K562 (cell line): ENCODE measurements around the gene TAL1. TPM values are rescaled to one million over a fixed set of nuclear protein-coding genes. Genes with fewer than 3 reads are reported as not detected.
A peak's percentile ranks its signal among the peaks of the same experiment; 100 is the strongest.

Source experiments
- ARHGAP35 ChIP-seq: fragments of 450-650 bp; IDR thresholded peaks from 2 replicates; pipeline ENCODE4 v1.6.1; 2018; ENCODE audit not compliant: partially characterized antibody
- CBFA2T2 ChIP-seq: fragments of 450-650 bp; conservative IDR thresholded peaks from 2 replicates; pipeline ENCODE4 v1.6.1; 2017; ENCODE audit warnings: mild to moderate bottlenecking
- DDX20 ChIP-seq: fragments of 450-650 bp; IDR thresholded peaks from 2 replicates; pipeline ENCODE4 v1.6.1; 2016; ENCODE audit warnings: missing genetic modification characterization, low read depth, mild to moderate bottlenecking, missing compliant biosample characterization, moderate library complexity
- EHMT2 ChIP-seq: fragments of 450-650 bp; IDR thresholded peaks from 2 replicates; pipeline ENCODE4 v1.6.1; 2018; ENCODE audit warnings: antibody characterized with exemption
- ELK3 ChIP-seq: fragments of 450-650 bp; formaldehyde crosslinking; IDR thresholded peaks from 2 replicates; pipeline ENCODE4 v1.4.0; 2020; ENCODE audit warnings: mild to moderate bottlenecking
- EWSR1 ChIP-seq: fragments of 450-650 bp; IDR thresholded peaks from 2 replicates; pipeline ENCODE4 v1.6.1; 2018; ENCODE audit warnings: borderline replicate concordance, mild to moderate bottlenecking, low read depth, moderate library complexity; ENCODE audit not compliant: partially characterized antibody
- HOMEZ ChIP-seq: fragments of 250-450 bp; sonication (Bioruptor Pico); IDR thresholded peaks from 2 replicates; pipeline ENCODE4 v1.4.0; 2020; ENCODE audit warnings: mild to moderate bottlenecking, moderate library complexity
- LEF1 ChIP-seq: fragments of 450-650 bp; IDR thresholded peaks from 2 replicates; pipeline ENCODE4 v1.6.1; 2016; ENCODE audit warnings: mild to moderate bottlenecking
- NFIX ChIP-seq: fragments of 250-450 bp; sonication (Bioruptor Pico); IDR thresholded peaks from 2 replicates; pipeline ENCODE4 v1.4.0; 2020; ENCODE audit warnings: low read depth, mild to moderate bottlenecking, moderate library complexity
- POLR2B ChIP-seq: fragments of 450-650 bp; IDR thresholded peaks from 2 replicates; pipeline ENCODE4 v1.6.1; 2018; ENCODE audit warnings: low read depth; ENCODE audit not compliant: partially characterized antibody
- PREB ChIP-seq: sonication (generic); formaldehyde crosslinking; IDR thresholded peaks from 2 replicates; pipeline ENCODE4 v1.8.1; 2023; ENCODE audit warnings: mild to moderate bottlenecking, missing genetic modification reagents
- PRPF4 ChIP-seq: fragments of 200-400 bp; formaldehyde crosslinking; IDR thresholded peaks from one replicate; pipeline ENCODE4 v1.6.1; 2017; ENCODE audit warnings: low read length, low read depth, mild to moderate bottlenecking; ENCODE audit not compliant: insufficient read depth, poor library complexity, severe bottlenecking
- PYGO2 ChIP-seq: fragments of 450-650 bp; IDR thresholded peaks from 2 replicates; pipeline ENCODE4 v1.6.1; 2016; ENCODE audit warnings: mild to moderate bottlenecking, missing genetic modification characterization, moderate library complexity, missing compliant biosample characterization
- RNF2 ChIP-seq: sonication (generic); IDR thresholded peaks from 2 replicates; pipeline ENCODE4 v1.6.1; 2016
- SOX6 ChIP-seq: fragments of 450-650 bp; IDR thresholded peaks from 2 replicates; pipeline ENCODE4 v1.6.1; 2014; ENCODE audit warnings: mild to moderate bottlenecking
- STAT5B ChIP-seq: fragments of 250-450 bp; sonication (Bioruptor Pico); IDR thresholded peaks from 2 replicates; pipeline ENCODE4 v1.8.0; 2021; ENCODE audit warnings: mild to moderate bottlenecking, inconsistent platforms
- TEAD4 ChIP-seq, 2 experiments: sonication (generic) in 1 of 2; formaldehyde crosslinking in 1 of 2; IDR thresholded peaks; 2 replicates each; pipeline versions ENCODE4 v1.6.1 to v1.8.0; 2012 to 2022; ENCODE audit warnings: borderline replicate concordance in 1 of 2, inconsistent platforms in 1 of 2, low read length in 1 of 2, mild to moderate bottlenecking in 1 of 2, missing genetic modification reagents in 1 of 2
- U2AF1 ChIP-seq: fragments of 200-400 bp; formaldehyde crosslinking; optimal IDR thresholded peaks from 2 replicates; pipeline ENCODE3; 2017; ENCODE audit warnings: mild to moderate bottlenecking, low read depth, low read length, moderate library complexity
- YY1 ChIP-seq, 3 experiments: IDR thresholded peaks; 2 replicates each; pipeline ENCODE4 v1.6.1; 2011; ENCODE audit warnings: low read length in 2 of 3, mild to moderate bottlenecking in 2 of 3, moderate library complexity in 2 of 3, borderline replicate concordance in 1 of 3, control low read depth in 1 of 3, low read depth in 1 of 3; ENCODE audit not compliant: insufficient read depth in 3 of 3, insufficient replicate concordance in 2 of 3, control insufficient read depth in 1 of 3, insufficient read length in 1 of 3; ENCODE audit errors: extremely low read depth in 1 of 3
- ZFPM2 ChIP-seq: fragments of 250-450 bp; sonication (Bioruptor Pico); IDR thresholded peaks from 2 replicates; pipeline ENCODE4 v1.5.1; 2022; ENCODE audit warnings: mild to moderate bottlenecking
- ZNF217 ChIP-seq: sonication (generic); formaldehyde crosslinking; IDR thresholded peaks from 2 replicates; pipeline ENCODE4 v1.8.0; 2022; ENCODE audit warnings: mild to moderate bottlenecking, missing genetic modification reagents
- ZNF224 ChIP-seq: sonication (generic); formaldehyde crosslinking; IDR thresholded peaks from 2 replicates; pipeline ENCODE4 v1.8.0; 2022; ENCODE audit warnings: mild to moderate bottlenecking, missing genetic modification reagents
- ZNF263 ChIP-seq: sonication (generic); formaldehyde crosslinking; IDR thresholded peaks from 2 replicates; pipeline ENCODE4 v1.8.0; 2022; ENCODE audit warnings: mild to moderate bottlenecking, missing genetic modification reagents, borderline replicate concordance
- ZNF347 ChIP-seq: fragments of 450-650 bp; formaldehyde crosslinking; IDR thresholded peaks from 2 replicates; pipeline ENCODE4 v1.4.0; 2020; ENCODE audit warnings: low read depth, mild to moderate bottlenecking, moderate library complexity
- ZNF431 ChIP-seq: sonication (generic); formaldehyde crosslinking; IDR thresholded peaks from 2 replicates; pipeline ENCODE4 v1.8.0; 2022; ENCODE audit warnings: mild to moderate bottlenecking, missing genetic modification reagents
- polyA plus RNA-seq, 8 experiments: library from polyadenylated mRNA; depleted of rRNA in 4 of 8; stranded (reverse) in 5 of 8; unstranded in 3 of 8; fragments of >200 nt; fragmentation: Nextera tagmentation in 2 of 8; fragmentation: Illumina TruSeq in 1 of 8; extraction: Ambion mirVana in 2 of 8; extraction: Trizol in 1 of 8; gene quantifications; 2 replicates each; pipeline versions ENCODE4 v1.2.1 to v1.2.3, GENCODE V29; 2011 to 2014; ENCODE audit warnings: inconsistent platforms in 1 of 8, missing spikeins in 1 of 8
- total RNA-seq, 7 experiments: library from RNA; depleted of rRNA in 6 of 7; stranded (reverse); fragments of >200 nt in 6 of 7; fragmentation: Illumina TruSeq in 2 of 7; extraction: Trizol in 2 of 7; gene quantifications; 2 replicates each; pipeline versions ENCODE4 v1.2.1 to v1.2.3, GENCODE V29; 2011 to 2021; ENCODE audit warnings: low replicate concordance in 1 of 7

TAL1 gene
- total and polyA plus RNA-seq, 9 of the 15 experiments (the other 6 are each of a cell fraction or from before 2014, with no cell fraction given) = 18.5 to 106 (median 59.7) TPM

GRCh38 chr1:47181095-47181954, 50.7 kb downstream of the TAL1 start (continued):
- TF ChIP-seq TEAD4 (IDR thresholded peaks at IDR 0.05; ENCODE audit: low read length) (peak; percentile 100), TEAD4 (CRISPR knock-in tag; IDR thresholded peaks at IDR 0.05; ENCODE audit: borderline replicate concordance) (no peak), PRPF4 (no peak), ARHGAP35 (no peak), ZNF431 (no peak), YY1 (IDR thresholded peaks at IDR 0.05; ENCODE audit: borderline replicate concordance in 1 of 3, control insufficient read depth in 1 of 3, extremely low read depth in 1 of 3, insufficient read depth in 3 of 3, insufficient read length in 1 of 3, insufficient replicate concordance in 2 of 3, low read depth in 1 of 3, low read length in 2 of 3) (peak in 2 of 3 experiments; percentile 41 to 66), SOX6 (peak; percentile 100), RNF2 (peak; percentile 98), DDX20 (no peak), EHMT2 (no peak), LEF1 (peak; percentile 100), EWSR1 (no peak), ZNF263 (no peak; the same call in 1 of the 2 replicates), NFIX (CRISPR knock-in tag) (no peak), ZNF224 (CRISPR knock-in tag) (no peak), ELK3 (CRISPR knock-in tag) (peak; percentile 92; the same call in 1 of the 2 replicates), U2AF1 (no peak), POLR2B (no peak), ZNF217 (CRISPR knock-in tag) (no peak), ZNF347 (no peak), CBFA2T2 (peak; percentile 100), PYGO2 (tag) (peak; percentile 98), PREB (CRISPR knock-in tag) (0 out of 2 replicates have a peak, but pooled peaks have one; percentile 66), HOMEZ (CRISPR knock-in tag) (peak; percentile 88; the same call in 1 of the 2 replicates), STAT5B (CRISPR knock-in tag) (no peak), ZFPM2 (CRISPR knock-in tag) (0 out of 2 replicates have a peak, but pooled peaks have one; percentile 82)
